PFSK-1 (cell line): ENCODE measurements around the gene ULK3.

ENCODE experiments used
- FOXP2 ChIP-seq: optimal IDR thresholded peaks from 2 replicates; pipeline ENCODE3; 2011; ENCODE audit warnings: borderline replicate concordance, control low read depth, inconsistent platforms; ENCODE audit not compliant: insufficient read depth; ENCODE audit errors: extremely low read length, extremely low read depth
- POLR2AphosphoS5 ChIP-seq: IDR thresholded peaks from 2 replicates; pipeline ENCODE4 v1.6.1; 2012; ENCODE audit warnings: low read depth, mild to moderate bottlenecking, control low read depth, low read length, moderate library complexity
- SIN3A ChIP-seq: IDR thresholded peaks from 2 replicates; pipeline ENCODE4 v1.6.1; 2012; ENCODE audit warnings: mild to moderate bottlenecking, low read length, moderate library complexity, borderline replicate concordance; ENCODE audit not compliant: insufficient read depth
- TAF1 ChIP-seq: IDR thresholded peaks from 2 replicates; pipeline ENCODE4 v1.6.1; 2012; ENCODE audit warnings: low read length, control low read depth, borderline replicate concordance; ENCODE audit not compliant: insufficient read depth
- TF ChIP-seq, protein P1 (sequence below), 2 experiments: IDR thresholded peaks; 2 replicates each; pipeline versions ENCODE4 v1.6.1 to v1.8.0; 2011 to 2012; ENCODE audit warnings: low read depth in 2 of 2, low read length in 2 of 2, control low read depth in 1 of 2, inconsistent platforms in 1 of 2, mild to moderate bottlenecking in 1 of 2, moderate library complexity in 1 of 2; ENCODE audit not compliant: insufficient read depth in 1 of 2

DNA sequence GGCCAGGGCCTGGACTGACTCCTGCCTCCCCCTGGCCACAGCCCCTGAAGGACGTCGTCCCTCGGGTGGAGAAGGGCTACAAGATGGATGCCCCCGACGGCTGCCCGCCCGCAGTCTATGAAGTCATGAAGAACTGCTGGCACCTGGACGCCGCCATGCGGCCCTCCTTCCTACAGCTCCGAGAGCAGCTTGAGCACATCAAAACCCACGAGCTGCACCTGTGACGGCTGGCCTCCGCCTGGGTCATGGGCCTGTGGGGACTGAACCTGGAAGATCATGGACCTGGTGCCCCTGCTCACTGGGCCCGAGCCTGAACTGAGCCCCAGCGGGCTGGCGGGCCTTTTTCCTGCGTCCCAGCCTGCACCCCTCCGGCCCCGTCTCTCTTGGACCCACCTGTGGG is 40.7 kb downstream of the ULK3 start:
- TF ChIP-seq, protein P1, sequence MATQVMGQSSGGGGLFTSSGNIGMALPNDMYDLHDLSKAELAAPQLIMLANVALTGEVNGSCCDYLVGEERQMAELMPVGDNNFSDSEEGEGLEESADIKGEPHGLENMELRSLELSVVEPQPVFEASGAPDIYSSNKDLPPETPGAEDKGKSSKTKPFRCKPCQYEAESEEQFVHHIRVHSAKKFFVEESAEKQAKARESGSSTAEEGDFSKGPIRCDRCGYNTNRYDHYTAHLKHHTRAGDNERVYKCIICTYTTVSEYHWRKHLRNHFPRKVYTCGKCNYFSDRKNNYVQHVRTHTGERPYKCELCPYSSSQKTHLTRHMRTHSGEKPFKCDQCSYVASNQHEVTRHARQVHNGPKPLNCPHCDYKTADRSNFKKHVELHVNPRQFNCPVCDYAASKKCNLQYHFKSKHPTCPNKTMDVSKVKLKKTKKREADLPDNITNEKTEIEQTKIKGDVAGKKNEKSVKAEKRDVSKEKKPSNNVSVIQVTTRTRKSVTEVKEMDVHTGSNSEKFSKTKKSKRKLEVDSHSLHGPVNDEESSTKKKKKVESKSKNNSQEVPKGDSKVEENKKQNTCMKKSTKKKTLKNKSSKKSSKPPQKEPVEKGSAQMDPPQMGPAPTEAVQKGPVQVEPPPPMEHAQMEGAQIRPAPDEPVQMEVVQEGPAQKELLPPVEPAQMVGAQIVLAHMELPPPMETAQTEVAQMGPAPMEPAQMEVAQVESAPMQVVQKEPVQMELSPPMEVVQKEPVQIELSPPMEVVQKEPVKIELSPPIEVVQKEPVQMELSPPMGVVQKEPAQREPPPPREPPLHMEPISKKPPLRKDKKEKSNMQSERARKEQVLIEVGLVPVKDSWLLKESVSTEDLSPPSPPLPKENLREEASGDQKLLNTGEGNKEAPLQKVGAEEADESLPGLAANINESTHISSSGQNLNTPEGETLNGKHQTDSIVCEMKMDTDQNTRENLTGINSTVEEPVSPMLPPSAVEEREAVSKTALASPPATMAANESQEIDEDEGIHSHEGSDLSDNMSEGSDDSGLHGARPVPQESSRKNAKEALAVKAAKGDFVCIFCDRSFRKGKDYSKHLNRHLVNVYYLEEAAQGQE (IDR thresholded peaks at IDR 0.05; ENCODE audit: insufficient read depth in 1 of 2, low read depth in 2 of 2, low read length in 2 of 2), result no peak
- TF ChIP-seq POLR2AphosphoS5 (no peak), SIN3A (no peak), FOXP2 (no peak), TAF1 (no peak)
